ENCODE data around the gene SLC25A39. TPM values are rescaled to one million over a fixed set of nuclear protein-coding genes. Genes with fewer than 3 reads are reported as not detected.
"Not testable (repeated sequence)": the region's sequence is repeated elsewhere in the genome, so short reads cannot be mapped to it uniquely, and the experiment has no call there.

The SLC25A39 gene
- polyA plus RNA-seq, 1 of the 3 experiments (the other 2 are of a cell fraction), result 131 TPM

- TF ChIP-seq USF1 (IDR thresholded peaks at IDR 0.05; ENCODE audit: borderline replicate concordance, low read depth) (no peak), ELF1 (IDR thresholded peaks at IDR 0.05) (no peak), MAX (IDR thresholded peaks at IDR 0.05; ENCODE audit: low read depth) (no peak), POLR2AphosphoS5 (IDR thresholded peaks at IDR 0.05; ENCODE audit: low read depth, low read length) (no peak), EZH2phosphoT487 (IDR thresholded peaks at IDR 0.05; ENCODE audit: borderline replicate concordance, low read depth) (no peak), JUND (IDR thresholded peaks at IDR 0.05) (no peak)
Measured at GRCh38 chr17:44367231-44367979, 42.8 kb upstream of the SLC25A39 start (continued).

GRCh38 chr17:44365051-44365450, 40.4 kb upstream of the SLC25A39 start:
- H3K27ac ChIP-seq (ENCODE audit: low read depth in 2 of 2, low read length in 1 of 2); H3K9me2 ChIP-seq; H3F3A ChIP-seq (replicated peaks; ENCODE audit: insufficient read depth); H2AFZ ChIP-seq (ENCODE audit: low read depth); H3K9me3 ChIP-seq; H3K36me3 ChIP-seq (replicated peaks in 1 of 2; ENCODE audit: control insufficient read depth in 1 of 2, insufficient read depth in 2 of 2, low read length in 1 of 2); H3K27me3 ChIP-seq (ENCODE audit: insufficient read depth); H3K79me2 ChIP-seq (ENCODE audit: insufficient read depth); H3K4me3 ChIP-seq (ENCODE audit: low read depth in 2 of 2, low read length in 1 of 2); H3K4me2 ChIP-seq; POLR2A ChIA-PET; H3K9ac ChIP-seq; DNase-seq: not testable (repeated sequence)
- Histone ChIP-seq H4K20me1 (ENCODE audit: insufficient read depth) (peaks cover 11% of the 10 kb centered on the region; the same call in 1 of the 2 replicates), H3K4me1 (ENCODE audit: control insufficient read depth in 1 of 2, insufficient read depth in 2 of 2, low read depth in 1 of 2, low read length in 1 of 2) (peaks cover 3 to 22% of the 10 kb centered on the region in 2 experiments; a peak in 1 of 4 replicates)
- CTCF ChIA-PET, result interaction anchor here (0.7 kb wide), 1 partner anchor 22 kb away, joined by 3 read pairs; no protein-coding TSS in a partner anchor
- 81% methylated on average over 5 of the region's 5 CpGs for WGBS (ENCODE audit: low lambda C conversion rate)

- H3K4me2 ChIP-seq, result peak within 1 kb of the TSS; percentile 94
- no peaks in the 10 kb centered on the region for H3K9me2 ChIP-seq
- TF ChIP-seq MAX (IDR thresholded peaks at IDR 0.05; ENCODE audit: low read depth), result peak; percentile 30; the same call in 1 of the 2 replicates
- peak; percentile 59 for TF ChIP-seq CTCF (IDR thresholded peaks at IDR 0.05)
- TF ChIP-seq PBX3 (IDR thresholded peaks at IDR 0.05), result no peak
- peak; percentile 14; the same call in 1 of the 2 replicates for TF ChIP-seq RAD21 (IDR thresholded peaks at IDR 0.05; ENCODE audit: low read length)
- ChIA-PET POLR2A (interaction anchor here (1.5 to 2.6 kb wide), 2 partner anchors 12 to 19 kb away, joined by 7 to 11 read pairs; partner anchors contain the start of gene GRN), CTCF (interaction anchor here (0.6 to 7.6 kb wide), 21 partner anchors 8 to 523 kb away, joined by 3 to 85 read pairs (median 3); partner anchors contain the start of gene GRN)
- no peaks in the 10 kb centered on the region for H3K9me3 ChIP-seq
- H3K4me3 ChIP-seq (ENCODE audit: low read depth in 2 of 2, low read length in 1 of 2), result peak within 1 kb of the TSS; percentile 80 to 89
- peaks cover 3% of the 10 kb centered on the region for H3F3A ChIP-seq (replicated peaks; ENCODE audit: insufficient read depth)
- peaks cover 0 to 2% of the 10 kb centered on the region in 2 experiments for H3K36me3 ChIP-seq (replicated peaks in 1 of 2; ENCODE audit: control insufficient read depth in 1 of 2, insufficient read depth in 2 of 2, low read length in 1 of 2)
- H3K27ac ChIP-seq (ENCODE audit: low read depth in 2 of 2, low read length in 1 of 2), result peak within 1 kb of the TSS in 1 of 2 experiments; percentile 76; a peak in 2 of 4 replicates
- H2AFZ ChIP-seq (ENCODE audit: low read depth), result peak within 1 kb of the TSS; percentile 97
- H3K27me3 ChIP-seq (ENCODE audit: insufficient read depth), result no peaks in the 10 kb centered on the region; the same call in 1 of the 2 replicates
- 4% methylated on average over 9 of the region's 63 CpGs for WGBS (ENCODE audit: low lambda C conversion rate)
- peaks cover 7% of the 10 kb centered on the region; the same call in 1 of the 2 replicates for H3K79me2 ChIP-seq (ENCODE audit: insufficient read depth)
- peak within 1 kb of the TSS; percentile 85 for H3K9ac ChIP-seq
- H3K4me1 ChIP-seq (ENCODE audit: control insufficient read depth in 1 of 2, insufficient read depth in 2 of 2, low read depth in 1 of 2, low read length in 1 of 2), result peaks cover 3 to 22% of the 10 kb centered on the region in 2 experiments; a peak in 1 of 4 replicates
- peaks cover 11% of the 10 kb centered on the region; the same call in 1 of the 2 replicates for H4K20me1 ChIP-seq (ENCODE audit: insufficient read depth)
- peak; percentile 97 for DNase-seq
Measured at GRCh38 chr17:44363613-44364159, 39.1 kb upstream of the SLC25A39 start, which contains the start of gene FAM171A2. Gene FAM171A2, minus strand, starts transcription at chr17:44363853. Its CDS starts 139 bp downstream, at chr17:44363714.

All from SK-N-SH (cell line).